AG08395 (cell line): Measurements from ENCODE around the gene EXOSC7.

ENCODE experiments used
- DNase-seq: peaks from one replicate; pipeline ENCODE4 v3.0.0; 2012; ENCODE audit warnings: mixed read lengths, low spot score

EXOSC7 gene

GRCh38 chr3:44993471-44994205, 17.6 kb downstream of the EXOSC7 start:
- DNase-seq = peak; percentile 93

GRCh38 chr3:44995142-44995770, 19.2 kb downstream of the EXOSC7 start:
- DNase-seq = peak; percentile 57

DNA sequence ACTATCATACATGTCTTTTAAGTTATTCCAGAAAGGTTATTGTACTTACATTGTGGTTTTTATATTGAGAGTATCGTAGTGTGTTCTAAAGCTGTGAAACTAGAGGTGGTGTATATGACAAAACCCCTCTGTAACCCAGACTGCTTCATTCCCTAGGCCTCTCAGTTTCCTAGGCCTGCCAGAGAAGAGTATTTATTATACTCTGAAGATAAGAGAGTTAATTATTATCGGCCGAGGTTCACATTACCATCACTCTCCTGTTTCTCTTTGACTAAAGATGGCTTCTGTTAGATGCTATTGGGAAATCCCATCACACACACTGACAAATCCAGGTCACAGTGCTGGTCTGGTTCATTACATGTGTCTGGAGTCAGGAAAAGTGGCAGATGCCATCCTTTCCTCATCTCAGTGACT, 20.5 kb downstream of the EXOSC7 start:
- DNase-seq = no peak

GRCh38 chr3:44999782-45000181, 23.7 kb downstream of the EXOSC7 start:
- no peak for DNase-seq

DNA sequence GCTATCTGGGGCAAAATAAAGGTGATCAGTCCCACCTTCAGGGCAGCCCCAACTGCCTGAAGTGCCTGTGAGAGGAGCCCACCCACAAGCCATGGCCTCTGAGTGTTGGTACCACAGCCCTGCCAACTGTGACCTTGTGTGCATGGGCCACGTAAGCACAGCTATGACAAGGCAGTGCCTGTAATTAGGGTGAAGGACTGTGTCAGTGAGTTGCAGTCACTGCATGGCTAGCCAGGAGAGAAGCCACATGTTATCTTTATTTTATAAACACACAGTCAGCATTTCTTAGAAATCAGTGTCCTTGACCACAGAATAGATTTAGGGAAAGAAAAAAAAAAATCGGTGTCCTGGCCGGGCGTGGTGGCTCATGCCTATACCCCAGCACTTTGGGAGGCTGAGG, 24.8 kb downstream of the EXOSC7 start:
- DNase-seq = no peak

DNA sequence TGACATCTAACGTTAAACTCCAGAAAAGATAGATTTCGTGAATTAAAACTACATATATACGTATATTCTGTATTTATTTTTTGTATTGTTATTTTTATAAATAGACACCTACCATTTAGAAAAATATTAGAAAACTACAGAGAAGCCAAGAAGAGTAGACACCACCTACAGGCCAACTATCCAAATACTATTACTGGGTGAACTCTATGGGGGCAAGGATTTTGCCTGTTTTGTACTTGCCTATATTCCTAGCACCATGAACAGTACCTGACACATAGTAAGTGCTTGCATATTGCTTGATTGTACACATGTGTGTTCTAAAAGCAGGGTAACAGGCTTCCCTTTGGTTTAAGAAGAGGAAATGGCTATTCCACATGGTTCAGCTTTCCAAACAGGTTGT, 25.7 kb downstream of the EXOSC7 start:
- no peak for DNase-seq

- no peak for DNase-seq
These were observed 26.2 kb downstream of the EXOSC7 start for GRCh38 chr3:45002139-45002660.

GRCh38 chr3:45002720-45003119, 26.7 kb downstream of the EXOSC7 start:
- DNase-seq = no peak

- no peak for DNase-seq
These were observed 27.4 kb downstream of the EXOSC7 start for GRCh38 chr3:45003406-45003805.

- no peak for DNase-seq
These were observed 27.8 kb downstream of the EXOSC7 start for GRCh38 chr3:45003859-45004258.

DNA sequence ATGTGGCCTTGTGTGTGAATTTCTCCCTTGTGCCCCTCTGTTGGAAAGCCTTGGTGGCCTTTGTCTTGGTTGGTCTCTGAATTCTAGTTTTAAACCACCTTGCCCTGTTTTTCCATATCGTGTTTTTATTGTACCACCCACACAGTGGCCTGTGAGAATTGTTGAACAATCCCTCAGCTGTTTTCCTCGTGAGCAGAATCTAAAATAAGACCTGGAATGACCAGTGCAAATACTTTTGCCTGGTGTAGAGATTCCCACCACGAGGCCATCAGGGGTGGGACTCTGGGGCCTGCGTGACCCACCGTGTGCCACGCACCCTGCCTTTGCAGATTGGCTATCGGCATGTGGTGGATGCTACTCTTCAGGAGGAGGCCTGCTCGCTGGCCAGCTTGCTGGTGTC, 31.0 kb downstream of the EXOSC7 start:
- DNase-seq = no peak

DNA sequence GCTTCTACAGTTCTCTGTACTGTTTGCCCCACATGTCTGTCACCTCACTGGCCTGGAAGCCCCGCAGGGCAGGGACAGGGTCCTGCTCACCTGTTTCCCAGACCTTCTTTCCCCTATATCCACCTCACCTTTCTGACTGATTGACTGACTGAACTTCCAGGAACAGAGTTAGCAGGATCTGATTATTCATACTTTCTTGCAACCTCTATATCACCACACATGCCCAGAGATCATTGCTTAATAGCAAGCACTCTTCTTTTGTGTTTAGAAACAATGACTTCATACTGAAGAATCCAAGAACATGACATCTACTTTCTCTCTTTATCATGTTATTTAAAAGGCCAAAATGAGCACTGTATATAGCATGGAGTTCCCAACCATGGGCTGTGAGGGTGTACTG, 32.1 kb downstream of the EXOSC7 start:
- DNase-seq = peak; percentile 72

- DNase-seq = no peak
These were observed 33.8 kb downstream of the EXOSC7 start for GRCh38 chr3:45009868-45010267.

DNA sequence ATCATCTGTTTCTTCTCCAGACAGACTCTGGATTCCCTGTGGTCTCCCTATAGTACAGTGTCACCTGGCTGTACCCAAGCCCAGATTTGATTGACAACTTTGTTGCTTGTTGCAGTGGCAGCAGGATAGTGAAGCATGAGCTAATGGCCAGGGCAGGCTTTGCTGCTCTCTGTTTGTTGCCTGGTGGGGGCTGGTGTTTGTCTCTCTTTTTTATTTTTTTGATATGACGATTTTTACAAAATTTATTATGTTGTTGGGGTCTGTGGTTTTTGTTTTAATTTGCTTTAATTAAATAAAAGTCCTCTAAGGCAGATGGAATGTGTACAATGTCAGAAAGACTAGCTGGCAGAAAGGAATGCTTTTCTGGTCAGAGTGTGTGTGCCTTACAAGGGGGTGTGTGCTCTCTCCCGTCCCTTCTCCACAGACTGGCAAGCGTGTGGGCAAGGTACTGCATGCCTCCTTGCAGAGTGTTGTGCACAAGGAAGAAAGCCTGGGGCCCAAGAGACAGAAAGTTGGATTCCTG, 34.8 kb downstream of the EXOSC7 start:
- peak; percentile 90 for DNase-seq

- DNase-seq = peak; percentile 94
These were observed 35.9 kb downstream of the EXOSC7 start for GRCh38 chr3:45011756-45012508.

DNA sequence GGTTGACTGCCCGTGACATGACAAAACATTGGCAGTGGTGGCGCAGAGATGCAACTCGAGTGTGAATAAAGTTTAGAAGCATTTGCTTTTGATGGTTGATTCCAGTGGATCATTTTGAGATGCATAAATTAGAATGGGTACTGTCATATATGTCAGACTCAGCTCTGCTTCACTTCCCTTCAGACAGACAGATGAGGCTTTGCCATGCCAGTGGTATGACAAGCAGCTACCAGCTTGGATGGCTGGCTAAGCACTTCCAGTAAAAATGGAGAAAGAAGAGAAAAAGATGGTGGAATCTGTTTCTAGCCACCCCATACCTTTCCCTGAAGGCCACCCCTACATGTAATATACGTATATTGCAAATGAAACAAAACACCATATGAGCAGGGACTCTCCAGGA, 36.5 kb downstream of the EXOSC7 start:
- no peak for DNase-seq

DNA sequence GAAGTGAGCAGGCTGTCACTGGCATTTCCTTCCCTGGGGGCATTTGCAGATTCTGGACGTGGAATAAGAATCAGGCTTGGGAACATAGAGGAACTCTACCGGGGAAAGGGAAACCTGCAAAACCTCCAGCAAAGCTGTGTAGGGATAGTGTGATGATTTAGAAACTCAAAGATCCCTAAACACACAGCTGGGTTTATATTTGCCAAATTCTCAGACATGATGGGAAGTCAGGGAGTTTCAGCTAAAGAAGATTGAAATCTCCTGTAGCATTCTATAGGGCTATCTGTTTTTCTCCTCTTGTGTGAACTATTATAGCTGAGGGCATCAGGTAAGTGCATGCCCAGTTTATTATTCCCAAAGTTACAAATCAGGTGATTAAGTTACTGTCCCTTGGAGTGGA, 40.9 kb downstream of the EXOSC7 start:
- no peak for DNase-seq

- no peak for DNase-seq
These were observed 41.8 kb downstream of the EXOSC7 start for GRCh38 chr3:45017821-45018220.

GRCh38 chr3:45020534-45020933, 44.5 kb downstream of the EXOSC7 start:
- no peak for DNase-seq

- no peak for DNase-seq
These were observed 45.7 kb downstream of the EXOSC7 start for GRCh38 chr3:45021524-45022297.

DNA sequence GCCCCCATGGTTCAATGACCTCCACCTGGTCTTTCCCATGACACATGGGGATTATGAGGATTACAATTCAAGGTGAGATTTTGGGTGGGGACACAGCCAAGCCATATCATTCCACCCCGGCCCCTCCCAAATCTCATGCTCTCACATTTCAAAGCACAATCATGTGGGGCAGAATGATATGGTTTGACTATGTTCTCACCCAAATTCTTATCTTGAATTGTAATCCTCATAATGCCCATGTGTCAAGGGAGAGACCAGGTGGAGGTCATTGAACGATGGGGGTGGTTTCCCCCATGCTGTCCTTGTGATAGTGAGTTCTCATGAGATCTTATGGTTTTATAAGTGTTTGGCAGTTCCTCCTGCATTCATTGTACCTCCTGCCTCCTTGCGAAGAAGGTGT, 47.6 kb downstream of the EXOSC7 start:
- DNase-seq = no peak
